ENCODE data around the gene SPTBN5.

- TF ChIP-seq CTCF (IDR thresholded peaks at IDR 0.05; ENCODE audit: low read depth, low read length, poor library complexity, severe bottlenecking) (no peak), EZH2phosphoT487 (IDR thresholded peaks at IDR 0.05; ENCODE audit: borderline replicate concordance, low read length) (no peak)
These were observed 57.0 kb downstream of the SPTBN5 start for GRCh38 chr15:41836713-41837454.

Data from DOHH2 (cell line).